Nucleus accumbens (tissue), 56 donors: ENCODE data around the gene ARHGAP21.

Experiments
- DNase-seq, 56 donors: peaks; one replicate each; lab custom pipeline; 2025; lab: John Stamatoyannopoulos, UW

Gene ARHGAP21

DNA sequence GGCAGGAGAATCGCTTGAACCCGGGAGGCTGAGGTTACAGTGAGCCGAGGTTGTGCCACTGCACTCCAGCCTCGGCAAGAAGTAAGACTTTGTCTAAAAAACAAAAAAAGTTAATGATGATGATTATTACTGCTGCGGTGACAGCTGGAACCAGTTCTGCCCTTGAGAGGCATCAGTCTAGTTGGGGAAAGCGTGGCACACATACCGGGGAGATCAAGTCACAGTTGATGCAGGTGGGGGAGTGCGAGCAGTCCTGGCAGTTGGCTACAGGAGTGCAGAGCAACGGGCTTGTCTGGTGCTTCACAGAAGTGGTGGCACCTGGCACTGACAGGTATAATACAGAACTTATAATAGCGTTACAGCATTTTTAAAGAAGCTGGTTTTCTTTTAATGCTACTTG, 173.0 kb downstream of the ARHGAP21 start:
- DNase-seq = no peak

DNA sequence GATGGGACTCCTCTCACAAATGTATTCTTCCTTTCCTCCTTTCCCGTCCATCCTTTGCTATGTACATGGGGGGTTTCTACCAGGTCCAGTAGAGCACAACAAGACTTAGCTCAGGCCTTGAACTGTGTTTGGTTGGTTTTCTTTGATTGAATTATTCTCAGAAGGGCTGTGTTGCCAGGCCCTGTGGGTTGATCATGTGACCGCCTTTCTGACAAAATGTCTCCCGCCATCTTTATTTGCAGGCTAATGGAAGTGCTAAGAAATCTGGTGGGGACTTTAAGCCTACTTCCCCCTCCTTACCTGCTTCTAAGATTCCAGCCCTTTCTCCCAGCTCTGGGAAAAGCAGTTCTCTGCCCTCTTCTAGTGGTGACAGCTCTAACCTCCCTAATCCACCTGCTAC, 178.1 kb downstream of the ARHGAP21 start:
- DNase-seq = no peak

DNA sequence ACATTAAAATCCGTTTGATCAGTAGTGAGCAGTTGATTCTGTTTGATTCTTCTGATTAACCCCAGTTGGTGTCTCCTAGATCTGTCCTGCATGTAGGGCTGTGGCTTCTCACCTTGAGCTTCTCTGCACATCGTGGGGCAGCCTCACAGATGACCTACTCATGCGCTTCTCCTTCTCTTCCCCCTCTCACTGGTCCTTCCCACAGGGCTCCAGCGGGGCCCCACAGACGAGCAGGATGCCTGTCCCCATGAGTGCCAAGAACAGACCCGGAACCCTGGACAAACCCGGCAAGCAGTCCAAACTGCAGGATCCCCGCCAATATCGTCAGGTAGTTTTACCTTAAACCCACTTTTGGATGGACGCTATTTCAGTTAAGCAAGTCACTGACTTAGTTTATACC, 178.9 kb downstream of the ARHGAP21 start:
- no peak for DNase-seq

DNA sequence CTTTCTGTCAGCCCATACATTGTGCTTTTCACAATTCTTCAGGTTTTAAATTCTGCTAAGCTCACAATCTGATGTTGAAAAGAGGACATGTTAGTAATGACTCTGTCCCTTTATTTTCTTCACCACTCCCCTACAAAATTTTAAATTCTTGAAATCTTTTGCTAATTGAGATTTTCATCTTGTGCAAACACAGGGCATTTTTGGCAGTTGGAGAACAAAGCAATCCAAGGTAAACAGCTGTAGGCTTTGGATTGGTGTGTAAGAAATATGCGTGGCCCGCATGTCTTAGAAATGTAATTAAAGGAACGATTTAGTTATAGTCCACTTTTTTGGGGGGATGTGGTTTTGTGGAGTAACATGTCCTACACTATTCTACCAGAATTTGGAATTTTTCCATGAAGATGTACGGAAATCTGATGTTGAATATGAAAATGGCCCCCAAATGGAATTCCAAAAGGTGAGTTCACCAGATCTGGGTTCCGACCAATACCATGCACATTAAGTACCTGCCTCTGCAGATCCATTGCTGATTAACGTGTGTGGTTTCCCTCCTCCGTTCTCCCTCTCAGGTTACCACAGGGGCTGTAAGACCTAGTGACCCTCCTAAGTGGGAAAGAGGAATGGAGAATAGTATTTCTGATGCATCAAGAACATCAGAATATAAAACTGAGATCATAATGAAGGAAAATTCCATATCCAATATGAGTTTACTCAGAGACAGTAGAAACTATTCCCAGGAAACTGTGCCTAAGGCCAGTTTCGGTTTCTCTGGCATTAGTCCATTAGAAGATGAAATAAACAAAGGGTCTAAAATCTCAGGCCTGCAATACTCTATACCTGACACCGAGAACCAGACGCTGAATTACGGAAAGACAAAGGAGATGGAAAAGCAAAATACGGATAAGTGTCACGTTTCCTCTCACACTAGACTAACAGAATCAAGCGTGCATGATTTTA, 181.1 kb downstream of the ARHGAP21 start:
- DNase-seq = no peak

DNA sequence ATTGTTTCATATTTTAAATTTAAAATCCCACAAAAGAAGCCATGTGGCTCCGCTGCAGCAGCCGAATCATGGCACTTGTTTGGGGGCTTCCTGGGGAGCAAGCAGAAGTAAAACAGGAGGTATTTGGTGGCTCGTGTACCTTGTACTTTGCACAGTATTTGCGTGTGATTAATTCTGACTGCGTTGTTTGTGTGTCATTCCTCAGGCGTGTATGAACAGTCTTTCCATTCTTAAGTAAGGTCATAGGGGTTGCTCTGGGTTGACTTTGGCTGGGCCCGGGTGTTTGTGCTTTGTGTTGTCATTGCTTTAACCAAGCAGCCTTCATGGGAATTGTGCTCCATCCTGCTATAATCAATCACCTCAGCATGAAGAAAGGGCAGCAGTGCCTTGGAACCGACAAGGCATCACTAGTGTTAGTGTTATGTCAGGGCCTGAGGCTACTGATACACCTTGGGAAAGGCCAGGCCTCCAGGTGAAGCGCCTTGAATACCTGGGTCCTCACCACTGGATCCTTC, 182.4 kb downstream of the ARHGAP21 start:
- DNase-seq = no peak

DNA sequence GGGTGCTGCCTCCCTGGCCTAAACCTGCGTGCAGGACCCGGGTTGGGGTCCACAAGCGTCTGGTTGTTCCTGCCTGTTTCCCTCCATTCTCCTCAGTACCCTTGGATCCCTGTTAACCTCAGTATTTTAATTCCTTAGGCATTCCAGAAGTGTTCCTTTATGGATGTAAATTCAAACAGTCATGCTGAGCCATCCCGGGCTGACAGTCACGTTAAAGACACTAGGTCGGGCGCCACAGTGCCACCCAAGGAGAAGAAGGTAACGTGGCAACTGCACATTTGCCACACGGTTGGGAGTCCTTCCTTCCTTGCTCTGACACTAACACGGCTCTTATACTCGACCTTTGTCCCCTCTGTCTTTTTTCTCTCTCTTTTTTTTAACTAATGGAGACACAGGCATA, 187.1 kb downstream of the ARHGAP21 start:
- DNase-seq = peak in 2 of 56 donors; percentile 3 to 10

DNA sequence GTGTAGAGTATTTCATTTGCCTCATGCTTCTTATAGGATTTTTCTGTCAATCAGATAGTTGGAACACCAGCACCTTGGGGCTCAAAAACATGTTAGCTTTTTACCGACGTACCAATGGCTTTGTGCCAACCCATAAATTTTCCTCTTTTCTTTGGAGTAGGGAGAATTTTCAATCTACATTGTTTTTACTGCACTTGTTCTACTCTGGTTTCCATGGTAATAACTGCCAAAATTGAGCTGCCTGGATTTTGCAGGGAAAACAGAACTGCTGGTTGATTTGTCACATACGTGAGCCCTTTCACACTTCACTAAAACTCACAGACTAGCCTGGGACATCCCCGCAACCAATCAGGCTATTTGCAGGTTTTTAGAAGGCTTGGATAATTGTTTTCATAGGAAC, 189.7 kb downstream of the ARHGAP21 start:
- DNase-seq = peak in 6 of 56 donors; percentile 2 to 28 (median 17)
